ENCODE results near the gene SBF2. TPM values are rescaled to one million over a fixed set of nuclear protein-coding genes. Genes with fewer than 3 reads are reported as not detected.

SBF2 gene
- total RNA-seq, 1 donor from 2014 or later = 12.0 TPM

DNA sequence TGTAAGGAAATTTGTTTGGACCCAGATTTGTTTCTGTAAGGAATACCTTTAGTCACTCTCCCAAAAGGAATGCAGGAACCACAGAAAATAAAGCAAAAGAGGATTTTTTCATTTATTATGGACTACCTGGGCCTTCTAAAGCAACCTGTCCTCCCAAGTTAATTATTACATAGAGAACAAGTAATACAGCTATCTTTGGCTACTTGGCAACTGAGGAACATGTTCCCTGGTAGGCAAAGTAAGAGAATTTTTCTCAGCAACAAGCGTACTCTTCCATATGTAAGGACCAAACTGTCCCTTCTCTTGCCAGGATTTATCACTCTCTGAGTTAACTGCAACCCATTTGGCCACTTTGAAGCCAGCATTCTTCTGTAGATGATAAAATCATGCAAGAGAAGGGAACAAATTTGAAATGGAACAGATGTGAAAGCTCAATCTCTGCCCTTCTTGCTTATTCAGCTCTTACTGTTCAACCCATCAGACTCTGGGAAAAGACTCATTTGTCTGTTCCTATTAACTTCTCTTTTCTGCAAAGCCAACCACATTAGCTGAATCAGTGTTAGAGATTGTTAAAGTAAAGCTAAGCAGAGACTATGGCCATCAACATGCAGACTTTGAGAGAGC is 440.0 kb downstream of the SBF2 start:
- TF ChIP-seq, protein P1, sequence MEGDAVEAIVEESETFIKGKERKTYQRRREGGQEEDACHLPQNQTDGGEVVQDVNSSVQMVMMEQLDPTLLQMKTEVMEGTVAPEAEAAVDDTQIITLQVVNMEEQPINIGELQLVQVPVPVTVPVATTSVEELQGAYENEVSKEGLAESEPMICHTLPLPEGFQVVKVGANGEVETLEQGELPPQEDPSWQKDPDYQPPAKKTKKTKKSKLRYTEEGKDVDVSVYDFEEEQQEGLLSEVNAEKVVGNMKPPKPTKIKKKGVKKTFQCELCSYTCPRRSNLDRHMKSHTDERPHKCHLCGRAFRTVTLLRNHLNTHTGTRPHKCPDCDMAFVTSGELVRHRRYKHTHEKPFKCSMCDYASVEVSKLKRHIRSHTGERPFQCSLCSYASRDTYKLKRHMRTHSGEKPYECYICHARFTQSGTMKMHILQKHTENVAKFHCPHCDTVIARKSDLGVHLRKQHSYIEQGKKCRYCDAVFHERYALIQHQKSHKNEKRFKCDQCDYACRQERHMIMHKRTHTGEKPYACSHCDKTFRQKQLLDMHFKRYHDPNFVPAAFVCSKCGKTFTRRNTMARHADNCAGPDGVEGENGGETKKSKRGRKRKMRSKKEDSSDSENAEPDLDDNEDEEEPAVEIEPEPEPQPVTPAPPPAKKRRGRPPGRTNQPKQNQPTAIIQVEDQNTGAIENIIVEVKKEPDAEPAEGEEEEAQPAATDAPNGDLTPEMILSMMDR (IDR thresholded peaks at IDR 0.05) = no peak
- ChIA-PET CTCF (interaction anchor here (1.0 kb wide), 1 partner anchor 450 kb away, joined by 3 read pairs; no protein-coding TSS in a partner anchor), POLR2A (no interaction called here)
- H3K36me3 Mint-ChIP-seq (ENCODE audit: low read depth) = no peaks in the 10 kb centered on the region
- no peak overlapping the region for H3K4me3 Mint-ChIP-seq
- peak overlapping the region; percentile 47 for H3K27ac Mint-ChIP-seq
- no peak for DNase-seq
- no peak for ATAC-seq (ENCODE audit: low read depth)
- intact Hi-C loops (cut with micrococcal nuclease) = no loop called here
- no peaks in the 10 kb centered on the region for H3K9me3 Mint-ChIP-seq
- peaks cover 30% of the 10 kb centered on the region for H3K4me1 Mint-ChIP-seq
- H3K27me3 Mint-ChIP-seq = no peaks in the 10 kb centered on the region

DNA sequence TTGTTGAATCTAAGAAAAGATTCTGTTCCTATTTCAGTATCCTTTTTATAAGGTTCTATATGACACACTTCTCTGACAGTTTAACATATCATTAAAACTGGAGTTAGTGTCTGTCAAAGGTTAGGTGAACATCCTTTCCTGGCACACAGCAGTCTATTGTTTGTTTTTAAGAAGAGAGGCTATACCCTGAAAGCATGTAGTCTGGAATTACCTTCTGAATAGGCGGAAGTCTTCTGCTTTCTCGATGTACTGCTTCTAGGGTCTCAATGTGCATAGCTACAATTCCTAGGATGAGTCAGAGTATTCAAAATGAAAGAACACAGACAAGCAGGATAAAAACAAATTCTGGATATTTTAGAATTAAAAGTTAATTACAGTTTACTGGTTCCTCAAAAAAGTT is 441.6 kb downstream of the SBF2 start:
- no peak overlapping the region for H3K27ac Mint-ChIP-seq
- TF ChIP-seq, protein P1 (IDR thresholded peaks at IDR 0.05) = no peak
- no peak overlapping the region for H3K4me3 Mint-ChIP-seq
- ChIA-PET CTCF (no interaction called here), POLR2A (no interaction called here)
- no peaks in the 10 kb centered on the region for H3K27me3 Mint-ChIP-seq
- no peak for ATAC-seq (ENCODE audit: low read depth)
- intact Hi-C loops (cut with micrococcal nuclease) = no loop called here
- H3K36me3 Mint-ChIP-seq (ENCODE audit: low read depth) = no peaks in the 10 kb centered on the region
- H3K4me1 Mint-ChIP-seq = peaks cover 17% of the 10 kb centered on the region
- DNase-seq = no peak
- no peaks in the 10 kb centered on the region for H3K9me3 Mint-ChIP-seq

DNA sequence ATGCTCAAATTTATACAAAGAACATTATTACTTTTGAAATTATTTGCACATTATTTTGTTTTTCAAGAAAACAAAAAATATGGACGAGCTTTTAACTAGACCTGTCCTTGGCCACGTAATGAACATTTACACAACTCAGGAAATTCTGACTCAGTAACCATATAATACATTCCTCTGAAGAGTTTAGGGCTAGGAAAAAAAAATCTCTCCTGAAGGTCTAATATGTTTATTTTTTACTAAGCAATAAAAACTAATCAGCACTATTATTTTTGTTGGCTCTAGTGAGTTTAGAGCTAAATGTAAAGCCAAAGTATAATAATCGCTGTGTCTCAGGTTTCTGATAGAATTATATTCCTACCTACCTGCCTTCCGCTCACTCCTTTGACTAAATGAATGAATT is 442.7 kb downstream of the SBF2 start:
- TF ChIP-seq, protein P1 (IDR thresholded peaks at IDR 0.05) = no peak
- Mint-ChIP-seq H3K27me3 (no peaks in the 10 kb centered on the region), H3K36me3 (ENCODE audit: low read depth) (peaks cover 6% of the 10 kb centered on the region), H3K27ac (no peak overlapping the region), H3K4me1 (peaks cover 13% of the 10 kb centered on the region), H3K9me3 (no peaks in the 10 kb centered on the region), H3K4me3 (no peak overlapping the region)
- CTCF ChIA-PET = no interaction called here
- DNase-seq (no peak), ATAC-seq (ENCODE audit: low read depth) (no peak)
- POLR2A ChIA-PET = no interaction called here
- intact Hi-C loops (cut with micrococcal nuclease) = no loop called here

DNA sequence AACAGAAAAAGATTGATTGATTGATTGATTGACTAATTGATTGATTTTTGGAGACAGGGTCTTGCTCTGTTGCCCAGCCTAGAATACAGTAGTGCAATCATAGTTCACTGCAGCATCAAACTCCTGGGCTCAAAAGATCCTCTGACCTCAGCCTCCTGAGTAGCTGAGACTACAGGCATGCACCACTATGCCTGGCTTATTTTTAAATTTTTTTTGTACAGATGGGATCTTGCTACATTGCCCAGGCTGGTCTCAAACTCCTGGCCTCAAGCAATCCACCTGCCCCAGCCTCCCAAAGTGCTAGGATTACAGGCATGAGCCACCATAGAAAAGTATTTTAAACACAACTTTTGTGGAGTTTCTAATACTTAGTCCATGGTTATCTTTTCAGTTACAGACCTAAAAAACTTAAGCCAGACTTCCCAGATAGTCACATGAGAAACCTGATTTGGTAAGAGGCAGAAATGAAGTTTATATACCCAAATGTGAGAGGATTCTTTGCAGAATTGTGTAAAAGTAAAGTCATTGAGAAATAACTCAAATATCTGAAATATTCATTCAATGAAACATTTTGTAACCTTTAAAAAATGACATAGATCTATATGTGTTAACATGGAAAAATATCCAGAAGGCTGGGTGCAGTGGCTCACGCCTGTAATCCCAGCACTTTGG is 443.7 kb downstream of the SBF2 start:
- Mint-ChIP-seq H3K36me3 (ENCODE audit: low read depth) (peaks cover 13% of the 10 kb centered on the region), H3K27me3 (no peaks in the 10 kb centered on the region), H3K27ac (no peak overlapping the region), H3K4me1 (peaks cover 13% of the 10 kb centered on the region), H3K9me3 (no peaks in the 10 kb centered on the region), H3K4me3 (no peak overlapping the region)
- intact Hi-C loops (cut with micrococcal nuclease) = no loop called here
- TF ChIP-seq, protein P1 (IDR thresholded peaks at IDR 0.05) = no peak
- DNase-seq = no peak
- CTCF ChIA-PET = no interaction called here
- ATAC-seq (ENCODE audit: low read depth) = no peak
- POLR2A ChIA-PET = no interaction called here

DNA sequence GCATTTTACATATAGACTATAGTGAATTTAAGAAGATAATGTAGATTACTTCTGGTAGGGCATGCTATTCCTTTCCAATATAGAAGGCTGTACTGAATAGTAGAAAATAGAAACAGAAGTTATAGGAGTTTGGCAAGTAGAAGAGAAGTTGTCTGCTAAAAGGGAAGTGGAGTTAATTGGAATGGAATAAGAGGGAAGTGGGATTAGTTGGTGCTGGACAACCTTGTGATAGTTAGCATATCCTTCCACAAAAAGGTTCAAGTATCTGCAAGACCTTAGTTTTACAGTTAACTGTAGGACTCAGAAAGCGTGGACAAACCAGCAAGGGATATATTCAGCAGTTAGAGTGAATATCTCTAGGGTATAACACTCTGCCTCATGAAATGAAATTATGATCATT is 444.6 kb downstream of the SBF2 start:
- ATAC-seq (ENCODE audit: low read depth) = no peak
- DNase-seq = no peak
- ChIA-PET POLR2A (no interaction called here), CTCF (no interaction called here)
- H3K4me3 Mint-ChIP-seq = no peak overlapping the region
- TF ChIP-seq, protein P1 (IDR thresholded peaks at IDR 0.05) = no peak
- H3K27me3 Mint-ChIP-seq = no peaks in the 10 kb centered on the region
- no peaks in the 10 kb centered on the region for H3K9me3 Mint-ChIP-seq
- peaks cover 18% of the 10 kb centered on the region for H3K36me3 Mint-ChIP-seq (ENCODE audit: low read depth)
- peaks cover 13% of the 10 kb centered on the region for H3K4me1 Mint-ChIP-seq
- no peak overlapping the region for H3K27ac Mint-ChIP-seq
- intact Hi-C loops (cut with micrococcal nuclease) = no loop called here
